WERI-Rb-1 (cell line): ENCODE measurements around the gene SLC24A4.
A peak's percentile ranks its signal among the peaks of the same experiment; 100 is the strongest.

Experiments used
- DNase-seq: peaks from one replicate; pipeline ENCODE4 v3.0.0-alpha.2; 2020
- H3K27ac ChIP-seq: fragments of 250-450 bp; sonication (Bioruptor Pico); 2 replicates; pipeline ENCODE4 v1.5.1; 2020; ENCODE audit warnings: mild to moderate bottlenecking, moderate library complexity
- H3K27me3 ChIP-seq: fragments of 250-450 bp; sonication (Bioruptor Pico); 2 replicates; pipeline ENCODE4 v1.5.1; 2021; ENCODE audit warnings: mild to moderate bottlenecking, low read depth, moderate library complexity; ENCODE audit not compliant: insufficient read depth, severe bottlenecking
- H3K36me3 ChIP-seq: fragments of 250-450 bp; sonication (Bioruptor Pico); 2 replicates; pipeline ENCODE4 v1.5.1; 2020; ENCODE audit warnings: mild to moderate bottlenecking, moderate library complexity
- H3K4me3 ChIP-seq: 2 replicates; pipeline ENCODE4 v1.5.1; 2011; ENCODE audit warnings: low read depth, mild to moderate bottlenecking, control low read depth, low read length
- H3K9me3 ChIP-seq: fragments of 250-450 bp; sonication (Bioruptor Pico); 2 replicates; pipeline ENCODE4 v1.5.1; 2021; ENCODE audit warnings: mild to moderate bottlenecking, moderate library complexity; ENCODE audit not compliant: severe bottlenecking
- CTCF ChIP-seq: IDR thresholded peaks from 2 replicates; pipeline ENCODE4 v1.5.1; 2011; ENCODE audit warnings: low read depth, mild to moderate bottlenecking, control low read depth, inconsistent platforms, low read length

The SLC24A4 gene

GRCh38 chr14:92323011-92323915 lies at the start of gene SLC24A4:
Gene SLC24A4, plus strand, starts transcription at chr14:92323165. Its CDS starts 666 bp downstream, at chr14:92323831.
- peak within 1 kb of the TSS; percentile 41 for H3K4me3 ChIP-seq
- DNase-seq: peak; percentile 69
- 0 out of 2 replicates have a peak, but pooled peaks have one; percentile 1 for TF ChIP-seq CTCF
- no peaks in the 10 kb centered on the region for H3K36me3 ChIP-seq
- peaks cover 9% of the 10 kb centered on the region for H3K27me3 ChIP-seq
- no peaks in the 10 kb centered on the region for H3K9me3 ChIP-seq
- H3K27ac ChIP-seq: no peak within 1 kb of the TSS

- H3K36me3 ChIP-seq: no peaks in the 10 kb centered on the region
- DNase-seq: no peak
- no peak overlapping the region for H3K4me3 ChIP-seq
- no peak for TF ChIP-seq CTCF
- H3K9me3 ChIP-seq: no peaks in the 10 kb centered on the region
- no peak overlapping the region for H3K27ac ChIP-seq
- H3K27me3 ChIP-seq: no peaks in the 10 kb centered on the region
Measured at GRCh38 chr14:92273166-92273565, 49.8 kb upstream of the SLC24A4 start.

GRCh38 chr14:92274055-92274454 lies 48.9 kb upstream of the SLC24A4 start:
- Histone ChIP-seq H3K36me3 (no peaks in the 10 kb centered on the region), H3K27me3 (no peaks in the 10 kb centered on the region), H3K4me3 (no peak overlapping the region), H3K27ac (no peak overlapping the region), H3K9me3 (no peaks in the 10 kb centered on the region)
- TF ChIP-seq CTCF: no peak
- DNase-seq: peak; percentile 28

GRCh38 chr14:92276074-92276473 lies 46.9 kb upstream of the SLC24A4 start:
- H3K4me3 ChIP-seq: no peak overlapping the region
- no peak for DNase-seq
- no peak overlapping the region for H3K27ac ChIP-seq
- no peaks in the 10 kb centered on the region for H3K9me3 ChIP-seq
- H3K27me3 ChIP-seq: no peaks in the 10 kb centered on the region
- no peak for TF ChIP-seq CTCF
- H3K36me3 ChIP-seq: no peaks in the 10 kb centered on the region

GRCh38 chr14:92277031-92277430 lies 45.9 kb upstream of the SLC24A4 start:
- H3K36me3 ChIP-seq: no peaks in the 10 kb centered on the region

More at GRCh38 chr14:92277031-92277430, 45.9 kb upstream of the SLC24A4 start:
- no peaks in the 10 kb centered on the region for H3K27me3 ChIP-seq
- H3K9me3 ChIP-seq: peaks cover 4% of the 10 kb centered on the region
- no peak overlapping the region for H3K4me3 ChIP-seq
- no peak for DNase-seq
- H3K27ac ChIP-seq: no peak overlapping the region
- TF ChIP-seq CTCF: no peak
